Measurements from ENCODE around the gene LRRC36. TPM values are rescaled to one million over a fixed set of nuclear protein-coding genes. Genes with fewer than 3 reads are reported as not detected.

Gene LRRC36
- polyA plus RNA-seq, 1 experiment = not detected

- no peaks in the 10 kb centered on the region for H3K36me3 ChIP-seq (ENCODE audit: control insufficient read depth, insufficient read depth, low read length)
- POLR2A ChIA-PET = no interaction called here
- peaks cover 30% of the 10 kb centered on the region for H3K27me3 ChIP-seq (ENCODE audit: control insufficient read depth, insufficient read depth, low read length)
- DNase-seq (ENCODE audit: low read depth) = no peak
- CTCF ChIA-PET = interaction anchor here (1.4 to 10.5 kb wide), 6 partner anchors 10 to 164 kb away, joined by 3 to 276 read pairs (median 37); partner anchors contain the start of genes ATP6V0D1 and ZDHHC1
- TF ChIP-seq CTCF (IDR thresholded peaks at IDR 0.05; ENCODE audit: insufficient read depth, low read depth, low read length) = 0 out of 2 replicates have a peak, but pooled peaks have one; percentile 8
- no peak overlapping the region for H3K4me3 ChIP-seq (ENCODE audit: low read depth, low read length)
These were observed 98.4 kb downstream of the LRRC36 start for GRCh38 chr16:67425061-67425460.

GRCh38 chr16:67425580-67425979 is 99.0 kb downstream of the LRRC36 start:
- H3K4me3 ChIP-seq (ENCODE audit: low read depth, low read length) = no peak overlapping the region
- ChIA-PET CTCF (interaction anchor here (1.7 to 10.5 kb wide), 6 partner anchors 11 to 165 kb away, joined by 3 to 276 read pairs (median 37); partner anchors contain the start of genes ATP6V0D1 and ZDHHC1), POLR2A (no interaction called here)
- no peak for DNase-seq (ENCODE audit: low read depth)
- no peaks in the 10 kb centered on the region for H3K36me3 ChIP-seq (ENCODE audit: control insufficient read depth, insufficient read depth, low read length)
- no peak for TF ChIP-seq CTCF (IDR thresholded peaks at IDR 0.05; ENCODE audit: insufficient read depth, low read depth, low read length)
- H3K27me3 ChIP-seq (ENCODE audit: control insufficient read depth, insufficient read depth, low read length) = peaks cover 32% of the 10 kb centered on the region

- no peak for TF ChIP-seq CTCF (IDR thresholded peaks at IDR 0.05; ENCODE audit: insufficient read depth, low read depth, low read length)
- ChIA-PET CTCF (interaction anchor here (1.5 to 10.5 kb wide), 8 partner anchors 11 to 165 kb away, joined by 3 to 276 read pairs (median 21); partner anchors contain the start of genes ATP6V0D1 and ZDHHC1), POLR2A (no interaction called here)
- Histone ChIP-seq H3K36me3 (ENCODE audit: control insufficient read depth, insufficient read depth, low read length) (no peaks in the 10 kb centered on the region), H3K27me3 (ENCODE audit: control insufficient read depth, insufficient read depth, low read length) (peaks cover 32% of the 10 kb centered on the region), H3K4me3 (ENCODE audit: low read depth, low read length) (no peak overlapping the region)
- no peak for DNase-seq (ENCODE audit: low read depth)
These were observed 99.4 kb downstream of the LRRC36 start for GRCh38 chr16:67426022-67426421.

GRCh38 chr16:67426950-67427349 is 100.3 kb downstream of the LRRC36 start:
- peaks cover 32% of the 10 kb centered on the region for H3K27me3 ChIP-seq (ENCODE audit: control insufficient read depth, insufficient read depth, low read length)

More at GRCh38 chr16:67426950-67427349, 100.3 kb downstream of the LRRC36 start:
- no peak for TF ChIP-seq CTCF (IDR thresholded peaks at IDR 0.05; ENCODE audit: insufficient read depth, low read depth, low read length)
- Histone ChIP-seq H3K36me3 (ENCODE audit: control insufficient read depth, insufficient read depth, low read length) (no peaks in the 10 kb centered on the region), H3K4me3 (ENCODE audit: low read depth, low read length) (no peak overlapping the region)
- CTCF ChIA-PET = interaction anchor here (0.6 to 10.5 kb wide), 16 partner anchors 12 to 166 kb away, joined by 3 to 276 read pairs (median 6); partner anchors contain the start of genes ATP6V0D1 and ZDHHC1
- DNase-seq (ENCODE audit: low read depth) = no peak
- POLR2A ChIA-PET = no interaction called here
